WTC11 (cell line): ENCODE measurements around the gene TAF5L. TPM values are rescaled to one million over a fixed set of nuclear protein-coding genes. Genes with fewer than 3 reads are reported as not detected.

Source experiments
- ATAC-seq: fragments of 200-7000 bp; cut with Tn5 transposase; 2 replicates; pipeline ENCODE4 v1.10.0; 2021; ENCODE audit warnings: mild to moderate bottlenecking, moderate library complexity
- CTCF ChIA-PET: fragments of 300-600 bp; sonication (Branson Sonifier 250); formaldehyde crosslinking; loops from one replicate; lab custom pipeline; 2021; ENCODE audit warnings: antibody characterized with exemption; lab: Charles Lee
- POLR2A ChIA-PET: fragments of 350-600 bp; sonication (Branson Sonifier 250); formaldehyde crosslinking; loops from one replicate; lab custom pipeline; 2021; ENCODE audit warnings: antibody characterized with exemption; lab: Charles Lee
- DNase-seq: peaks from one replicate; pipeline ENCODE4 v3.0.0; 2021; ENCODE audit warnings: low spot score
- H3K27ac Mint-ChIP-seq: 2 replicates; pipeline ENCODE4 v1.8.0; 2021; ENCODE audit warnings: mixed read lengths
- H3K27me3 Mint-ChIP-seq: 2 replicates; pipeline ENCODE4 v1.8.0; 2021; ENCODE audit warnings: low read depth, mild to moderate bottlenecking, moderate library complexity, mixed read lengths
- H3K36me3 Mint-ChIP-seq: 2 replicates; pipeline ENCODE4 v1.8.0; 2021; ENCODE audit warnings: mixed read lengths
- H3K4me1 Mint-ChIP-seq: 2 replicates; pipeline ENCODE4 v1.8.0; 2022; ENCODE audit warnings: mixed read lengths
- H3K4me3 Mint-ChIP-seq: 2 replicates; pipeline ENCODE4 v1.8.0; 2021; ENCODE audit warnings: mild to moderate bottlenecking, moderate library complexity, mixed read lengths
- H3K9me3 Mint-ChIP-seq: 2 replicates; pipeline ENCODE4 v1.8.0; 2021; ENCODE audit warnings: mixed read lengths
- CBFB ChIP-seq: sonication (generic); formaldehyde crosslinking; IDR thresholded peaks from 2 replicates; pipeline ENCODE4 v1.8.1; 2022; ENCODE audit warnings: mild to moderate bottlenecking, low read depth, missing genetic modification reagents
- CREM ChIP-seq: sonication (generic); formaldehyde crosslinking; IDR thresholded peaks from 2 replicates; pipeline ENCODE4 v1.8.1; 2022; ENCODE audit warnings: mild to moderate bottlenecking, missing genetic modification reagents, moderate library complexity
- CTCF ChIP-seq: fragments of 200-600 bp; IDR thresholded peaks from 2 replicates; pipeline ENCODE4 v1.8.0; 2022; ENCODE audit warnings: antibody characterized with exemption
- ERG ChIP-seq: fragments of 250-450 bp; sonication (Bioruptor Pico); IDR thresholded peaks from 2 replicates; pipeline ENCODE4 v1.8.0; 2021; ENCODE audit warnings: mild to moderate bottlenecking
- FOXK1 ChIP-seq: sonication (generic); formaldehyde crosslinking; IDR thresholded peaks from 2 replicates; pipeline ENCODE4 v1.8.0; 2022; ENCODE audit warnings: mild to moderate bottlenecking, moderate library complexity, missing genetic modification reagents
- GABPB1 ChIP-seq: sonication (generic); formaldehyde crosslinking; IDR thresholded peaks from 2 replicates; pipeline ENCODE4 v1.8.1; 2023; ENCODE audit warnings: mild to moderate bottlenecking, missing genetic modification reagents
- GRHL2 ChIP-seq: fragments of 250-450 bp; sonication (Bioruptor Pico); IDR thresholded peaks from 2 replicates; pipeline ENCODE4 v1.8.0; 2022; ENCODE audit warnings: mild to moderate bottlenecking, moderate library complexity; ENCODE audit not compliant: insufficient replicate concordance, severe bottlenecking
- HMGXB4 ChIP-seq: sonication (generic); formaldehyde crosslinking; IDR thresholded peaks from 2 replicates; pipeline ENCODE4 v1.8.1; 2023; ENCODE audit warnings: mild to moderate bottlenecking, moderate library complexity, missing genetic modification reagents
- IRF1 ChIP-seq: sonication (generic); formaldehyde crosslinking; IDR thresholded peaks from 2 replicates; pipeline ENCODE4 v1.8.0; 2023; ENCODE audit warnings: missing genetic modification reagents
- NFATC4 ChIP-seq: fragments of 250-450 bp; sonication (Bioruptor Pico); IDR thresholded peaks from 2 replicates; pipeline ENCODE4 v1.9.0; 2021; ENCODE audit warnings: mild to moderate bottlenecking
- NFE2L1 ChIP-seq: sonication (generic); formaldehyde crosslinking; IDR thresholded peaks from 2 replicates; pipeline ENCODE4 v1.8.1; 2023; ENCODE audit warnings: missing genetic modification reagents
- NFYB ChIP-seq: sonication (generic); formaldehyde crosslinking; conservative IDR thresholded peaks from 2 replicates; pipeline ENCODE4 v1.8.0; 2022; ENCODE audit warnings: low read depth, missing genetic modification reagents
- NR1H2 ChIP-seq: sonication (generic); formaldehyde crosslinking; IDR thresholded peaks from 2 replicates; pipeline ENCODE4 v1.9.0; 2021; ENCODE audit warnings: mild to moderate bottlenecking, moderate library complexity, missing genetic modification reagents
- OVOL2 ChIP-seq: fragments of 250-450 bp; sonication (Bioruptor Pico); IDR thresholded peaks from 2 replicates; pipeline ENCODE4 v1.9.0; 2021; ENCODE audit warnings: mild to moderate bottlenecking, borderline replicate concordance
- RORB ChIP-seq: fragments of 250-450 bp; sonication (Bioruptor Pico); IDR thresholded peaks from 2 replicates; pipeline ENCODE4 v1.9.0; 2021; ENCODE audit warnings: mild to moderate bottlenecking
- SOX15 ChIP-seq: fragments of 250-450 bp; sonication (Bioruptor Pico); IDR thresholded peaks from 2 replicates; pipeline ENCODE4 v1.9.0; 2021; ENCODE audit warnings: mild to moderate bottlenecking
- SP1 ChIP-seq: sonication (generic); formaldehyde crosslinking; conservative IDR thresholded peaks from 2 replicates; pipeline ENCODE4 v1.8.1; 2022; ENCODE audit warnings: missing genetic modification reagents
- ZNF138 ChIP-seq: sonication (generic); formaldehyde crosslinking; conservative IDR thresholded peaks from 2 replicates; pipeline ENCODE4 v1.8.1; 2022; ENCODE audit warnings: mild to moderate bottlenecking, moderate library complexity, missing genetic modification reagents
- ZNF317 ChIP-seq: sonication (generic); formaldehyde crosslinking; IDR thresholded peaks from 2 replicates; pipeline ENCODE4 v1.8.1; 2023; ENCODE audit warnings: low read depth, mild to moderate bottlenecking, moderate library complexity, missing genetic modification reagents, borderline replicate concordance
- ZNF416 ChIP-seq: fragments of 250-450 bp; sonication (Bioruptor Pico); IDR thresholded peaks from 2 replicates; pipeline ENCODE4 v1.9.0; 2021; ENCODE audit warnings: mild to moderate bottlenecking, inconsistent platforms
- ZNF425 ChIP-seq: fragments of 250-450 bp; sonication (Bioruptor Pico); conservative IDR thresholded peaks from 2 replicates; pipeline ENCODE4 v1.9.0; 2021; ENCODE audit warnings: mild to moderate bottlenecking
- ZNF671 ChIP-seq: fragments of 250-450 bp; sonication (Bioruptor Pico); IDR thresholded peaks from 2 replicates; pipeline ENCODE4 v1.8.0; 2021; ENCODE audit warnings: mild to moderate bottlenecking
- total RNA-seq: library from RNA; stranded (reverse); gene quantifications from 3 replicates; pipeline ENCODE4 v1.2.3, GENCODE V29; 2021

The TAF5L gene
- total RNA-seq, 1 experiment from 2014 or later, result 23.8 TPM

- Mint-ChIP-seq H3K27ac (no peak overlapping the region), H3K27me3 (no peaks in the 10 kb centered on the region; the same call in 1 of the 2 replicates), H3K36me3 (no peaks in the 10 kb centered on the region), H3K9me3 (no peaks in the 10 kb centered on the region), H3K4me3 (no peak overlapping the region), H3K4me1 (no peaks in the 10 kb centered on the region)
- ChIA-PET CTCF (interaction anchor here (2.2 kb wide), 1 partner anchor 12 kb away, joined by 5 read pairs; the partner anchor contains the start of gene ABCB10), POLR2A (no interaction called here)
- DNase-seq (no peak), ATAC-seq (no peak)
- TF ChIP-seq NR1H2 (CRISPR knock-in tag), result no peak
- TF ChIP-seq IRF1 (CRISPR knock-in tag), result no peak
- TF ChIP-seq HMGXB4, result no peak
- TF ChIP-seq SP1, result no peak
Observed at GRCh38 chr1:229570305-229570704, 55.6 kb downstream of the TAF5L start.

- Mint-ChIP-seq H3K4me3 (no peak overlapping the region), H3K27me3 (no peaks in the 10 kb centered on the region; the same call in 1 of the 2 replicates), H3K4me1 (peaks cover 15% of the 10 kb centered on the region), H3K36me3 (no peaks in the 10 kb centered on the region), H3K27ac (no peak overlapping the region)
- POLR2A ChIA-PET, result no interaction called here
- DNase-seq (no peak), ATAC-seq (no peak)
- CTCF ChIA-PET, result interaction anchor here (2.1 kb wide), 1 partner anchor 9 kb away, joined by 6 read pairs; the partner anchor contains the start of gene ABCB10
- TF ChIP-seq ZNF138 (CRISPR knock-in tag) (no peak), CBFB (no peak), GABPB1 (no peak), GRHL2 (no peak)
- TF ChIP-seq, all 79 proteins: peak for 0
- H3K9me3 Mint-ChIP-seq, result no peaks in the 10 kb centered on the region
Observed at GRCh38 chr1:229567109-229567868, 58.6 kb downstream of the TAF5L start.

GRCh38 chr1:229563701-229564100 is 62.2 kb downstream of the TAF5L start:
- H3K9me3 Mint-ChIP-seq, result no peaks in the 10 kb centered on the region
- ChIA-PET CTCF (interaction anchor here (0.9 to 1.6 kb wide), 3 partner anchors 19 to 82 kb away, joined by 3 to 5 read pairs (median 3); partner anchors contain the start of gene NUP133), POLR2A (no interaction called here)
- H3K27me3 Mint-ChIP-seq, result peaks cover 7% of the 10 kb centered on the region; the same call in 1 of the 2 replicates
- TF ChIP-seq RORB (CRISPR knock-in tag) (no peak), OVOL2 (CRISPR knock-in tag) (no peak), ZNF317 (CRISPR knock-in tag) (no peak), ZNF425 (CRISPR knock-in tag) (no peak), NFATC4 (no peak), FOXK1 (no peak)
- peak overlapping the region; percentile 58; the same call in 1 of the 2 replicates for H3K27ac Mint-ChIP-seq
- DNase-seq (no peak), ATAC-seq (no peak)
- H3K4me3 Mint-ChIP-seq, result no peak overlapping the region
- H3K4me1 Mint-ChIP-seq, result peaks cover 26% of the 10 kb centered on the region
- no peaks in the 10 kb centered on the region for H3K36me3 Mint-ChIP-seq

GRCh38 chr1:229563241-229563640 is 62.7 kb downstream of the TAF5L start:
- Mint-ChIP-seq H3K4me1 (peaks cover 26% of the 10 kb centered on the region), H3K27ac (peak overlapping the region; percentile 85), H3K9me3 (no peaks in the 10 kb centered on the region), H3K36me3 (no peaks in the 10 kb centered on the region), H3K27me3 (peaks cover 7% of the 10 kb centered on the region; the same call in 1 of the 2 replicates), H3K4me3 (0 out of 2 replicates have a peak overlapping the region, but pooled peaks have one; percentile 12)
- peak; percentile 4 for ATAC-seq
- ChIA-PET POLR2A (interaction anchor here (0.5 kb wide), 1 partner anchor 1819 kb away, joined by 3 read pairs; no protein-coding TSS in a partner anchor), CTCF (interaction anchor here (0.9 to 1.6 kb wide), 3 partner anchors 19 to 82 kb away, joined by 3 to 5 read pairs (median 3); partner anchors contain the start of gene NUP133)
- peak; percentile 26 for DNase-seq
- TF ChIP-seq NFYB (CRISPR knock-in tag), result no peak
- no peak for TF ChIP-seq ZNF671 (CRISPR knock-in tag)
- TF ChIP-seq CTCF, result no peak
- no peak for TF ChIP-seq ZNF138 (CRISPR knock-in tag)
- TF ChIP-seq CREM (CRISPR knock-in tag), result no peak
- TF ChIP-seq ERG (CRISPR knock-in tag), result no peak
- no peak for TF ChIP-seq ZNF416 (CRISPR knock-in tag)
- no peak for TF ChIP-seq SOX15 (CRISPR knock-in tag)
- TF ChIP-seq NFE2L1 (CRISPR knock-in tag), result 0 out of 2 replicates have a peak, but pooled peaks have one; percentile 35
